T-helper 1 cell treated with Interleukin-12 subunit alpha and Interleukin-12 subunit beta and Interleukin-4 antibody, amounts not matched to agents 30 ng/mL and 1 ng/mL, for 36 hours (primary cell): ENCODE data around the gene VAV3. TPM values are rescaled to one million over a fixed set of nuclear protein-coding genes. Genes with fewer than 3 reads are reported as not detected.

Source experiments
- intact Hi-C: fragments of 100-400 bp; cut with micrococcal nuclease; formaldehyde crosslinking; loops from one replicate; pipeline ENCODE4 v1.15.1; 2024
- total RNA-seq: library from RNA; stranded (reverse); gene quantifications from 2 replicates; pipeline ENCODE4 v1.2.3, GENCODE V29; 2022

VAV3 gene
- total RNA-seq, 1 donor from 2014 or later = 2.0 TPM

DNA sequence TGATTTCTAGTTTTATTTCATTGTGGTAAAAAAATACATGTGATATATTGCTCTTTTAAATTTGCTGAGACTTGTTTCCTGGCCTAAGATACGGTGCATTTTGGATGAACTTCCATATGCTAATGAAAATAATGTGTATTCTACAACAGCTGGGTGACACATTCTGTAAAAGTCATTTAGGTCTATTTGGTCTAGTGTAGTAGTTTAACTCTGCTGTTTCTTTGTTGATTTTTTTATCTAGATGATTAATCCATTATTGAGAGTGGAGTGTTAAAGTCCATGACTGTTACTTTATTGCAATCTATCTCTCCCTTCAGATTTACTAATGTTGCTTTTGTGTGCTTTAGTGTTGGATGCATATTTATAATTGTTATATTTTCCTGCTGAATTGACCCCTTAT, 161.4 kb downstream of the VAV3 start:
- intact Hi-C loops = no loop called here

DNA sequence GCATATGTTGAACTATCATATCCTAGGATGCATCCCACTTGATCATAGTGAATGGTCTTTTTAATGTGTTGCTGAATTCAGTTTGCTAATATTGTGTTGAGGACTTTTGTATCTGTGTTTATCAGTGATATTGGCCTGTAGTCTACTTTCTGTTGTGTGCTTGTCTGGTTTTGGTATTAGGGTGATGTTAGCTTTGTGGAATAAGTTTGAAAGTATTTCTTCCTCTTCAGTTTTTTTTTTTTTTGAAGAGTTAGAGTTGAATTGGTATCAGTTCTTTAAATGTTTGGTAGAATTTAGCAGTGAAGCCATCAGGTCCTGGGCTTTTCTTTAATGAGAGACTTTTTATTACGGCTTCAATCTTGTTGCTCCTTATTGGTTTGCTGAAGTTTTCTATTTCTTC, 162.3 kb downstream of the VAV3 start:
- intact Hi-C loops = no loop called here

DNA sequence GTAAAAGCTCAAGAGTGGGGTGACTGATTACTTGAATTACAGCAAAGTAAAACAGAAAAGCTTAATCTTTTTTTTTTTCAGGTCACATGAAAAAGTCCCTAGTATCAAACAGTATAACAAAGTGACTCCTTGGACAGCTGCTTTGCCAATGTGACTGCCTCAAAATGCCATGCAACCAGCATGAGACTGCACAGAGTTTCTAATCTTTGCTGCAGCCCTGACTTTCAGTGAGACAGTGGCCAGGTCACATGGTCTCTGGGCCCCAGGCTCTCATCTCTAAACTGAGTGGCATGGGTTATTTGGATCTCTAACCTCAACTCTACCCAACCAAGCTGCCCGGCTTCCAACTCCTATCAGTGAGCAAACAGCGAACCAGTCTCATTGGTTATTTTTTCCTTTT, 169.0 kb downstream of the VAV3 start:
- intact Hi-C loops = no loop called here

DNA sequence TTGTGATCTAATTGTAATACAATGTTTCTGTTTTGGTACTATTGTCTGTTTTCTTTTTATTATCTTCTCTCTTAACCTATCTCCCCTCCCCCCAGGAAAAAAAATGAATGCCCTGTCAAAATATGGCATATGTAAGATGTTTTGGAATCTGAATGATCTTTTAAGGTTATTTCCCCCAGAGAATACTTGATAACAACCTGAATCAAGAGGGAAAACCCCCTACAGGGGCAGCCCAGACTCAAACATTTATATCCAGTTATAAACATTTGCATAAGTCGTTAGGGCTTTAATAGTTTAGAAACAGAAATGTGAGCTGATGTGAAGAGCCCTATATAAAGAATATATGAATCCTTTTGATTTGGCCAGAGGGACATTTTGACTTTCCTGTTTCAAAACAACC, 169.5 kb downstream of the VAV3 start:
- intact Hi-C loops = no loop called here

DNA sequence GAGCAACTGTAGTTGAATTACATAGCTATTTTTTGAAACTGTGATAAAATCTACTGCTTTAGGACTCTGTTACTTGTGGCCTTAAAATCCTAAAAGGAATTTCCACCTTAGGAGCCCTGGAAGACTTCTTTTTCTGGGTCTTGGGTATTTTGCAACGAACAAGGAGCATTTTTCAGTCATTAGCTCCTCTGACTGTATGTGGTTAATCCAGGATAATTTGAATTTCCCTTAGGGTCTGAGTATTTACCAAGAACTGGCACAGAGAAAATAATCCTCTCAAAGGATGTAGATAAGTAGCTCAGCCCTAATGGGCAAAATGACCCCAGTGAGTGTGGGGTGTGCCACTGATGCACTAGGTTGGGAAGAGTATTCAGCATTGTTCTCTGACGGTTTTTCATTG, 170.4 kb downstream of the VAV3 start:
- intact Hi-C loops = no loop called here

DNA sequence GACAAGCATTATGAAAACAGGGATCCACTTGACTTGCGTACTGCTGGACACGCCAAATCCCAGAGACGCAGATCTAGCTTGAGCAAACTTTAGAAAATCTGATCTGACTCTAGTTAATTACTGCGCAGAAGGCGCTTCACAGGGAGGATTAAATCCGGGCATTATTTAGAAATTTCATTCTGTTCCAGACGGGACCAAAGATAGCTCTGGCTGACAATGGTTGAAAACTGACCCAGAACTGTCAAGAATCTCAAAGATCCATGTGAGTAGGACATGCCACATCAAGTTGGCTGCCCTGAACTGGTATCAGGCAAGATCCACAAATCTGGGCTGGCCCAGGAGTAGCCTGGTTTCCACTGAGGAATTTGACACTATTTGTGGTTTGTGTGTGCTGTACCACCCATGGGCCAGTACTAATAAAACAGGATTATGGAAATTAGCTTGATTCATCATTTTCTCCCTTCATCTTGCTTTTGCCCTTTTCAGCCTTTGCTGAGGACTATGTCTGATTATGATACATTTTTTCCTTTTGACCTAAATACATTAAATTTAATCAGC, 171.0 kb downstream of the VAV3 start:
- intact Hi-C loops = no loop called here

DNA sequence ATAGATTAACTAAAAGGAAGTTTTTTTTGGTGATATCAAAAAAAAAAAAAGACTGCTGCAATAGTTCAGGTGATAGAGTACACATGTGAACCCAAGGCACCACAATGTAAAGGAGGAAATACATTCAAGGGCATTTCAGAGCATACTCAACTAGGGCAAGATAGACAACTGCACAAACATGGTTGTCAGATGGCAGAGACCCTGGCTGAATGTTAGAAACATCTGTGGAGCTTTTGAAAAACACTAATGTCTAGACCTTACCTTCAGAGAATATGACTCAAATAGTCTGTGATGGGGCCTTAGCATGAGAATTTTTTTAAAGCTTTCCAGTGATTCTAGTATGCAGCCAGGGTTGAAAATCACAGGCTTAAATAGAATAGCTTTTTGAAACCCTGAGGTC, 173.6 kb downstream of the VAV3 start:
- intact Hi-C loops = no loop called here

DNA sequence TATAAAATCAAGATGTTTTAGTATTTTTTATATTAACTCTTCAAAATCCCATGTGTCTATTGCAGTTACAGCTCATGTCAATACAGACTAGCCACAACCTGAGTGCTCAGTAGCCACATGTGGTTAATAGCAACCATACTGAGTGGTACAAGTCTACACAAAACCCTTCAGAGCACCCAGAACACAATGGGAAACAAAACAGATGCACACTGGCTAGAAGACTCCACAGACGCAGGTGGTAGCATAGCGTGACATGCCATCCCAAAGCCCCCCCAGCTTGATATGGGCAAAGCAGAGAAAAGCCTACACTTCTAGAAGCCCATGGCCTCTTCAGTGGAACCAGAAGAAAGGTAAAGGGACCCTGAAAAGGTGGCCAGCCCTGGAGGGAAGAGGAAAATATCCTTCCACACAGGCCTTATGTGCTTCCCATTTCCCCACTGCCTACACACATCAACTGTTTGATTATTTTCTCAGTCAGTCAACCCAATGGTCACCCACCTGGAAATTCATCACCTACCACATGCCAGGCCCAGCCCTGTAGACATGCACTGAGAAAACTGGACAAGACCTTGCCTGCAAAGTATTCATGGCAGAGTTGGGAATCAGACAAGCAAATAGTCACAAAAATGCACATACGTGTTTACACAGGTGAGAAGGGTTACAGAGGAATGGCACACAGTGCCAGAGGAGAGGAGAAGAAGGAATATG, 175.0 kb downstream of the VAV3 start:
- intact Hi-C loops = loop anchor here (10.0 kb wide), 1 partner anchor 145 kb away; no protein-coding TSS in a partner anchor

DNA sequence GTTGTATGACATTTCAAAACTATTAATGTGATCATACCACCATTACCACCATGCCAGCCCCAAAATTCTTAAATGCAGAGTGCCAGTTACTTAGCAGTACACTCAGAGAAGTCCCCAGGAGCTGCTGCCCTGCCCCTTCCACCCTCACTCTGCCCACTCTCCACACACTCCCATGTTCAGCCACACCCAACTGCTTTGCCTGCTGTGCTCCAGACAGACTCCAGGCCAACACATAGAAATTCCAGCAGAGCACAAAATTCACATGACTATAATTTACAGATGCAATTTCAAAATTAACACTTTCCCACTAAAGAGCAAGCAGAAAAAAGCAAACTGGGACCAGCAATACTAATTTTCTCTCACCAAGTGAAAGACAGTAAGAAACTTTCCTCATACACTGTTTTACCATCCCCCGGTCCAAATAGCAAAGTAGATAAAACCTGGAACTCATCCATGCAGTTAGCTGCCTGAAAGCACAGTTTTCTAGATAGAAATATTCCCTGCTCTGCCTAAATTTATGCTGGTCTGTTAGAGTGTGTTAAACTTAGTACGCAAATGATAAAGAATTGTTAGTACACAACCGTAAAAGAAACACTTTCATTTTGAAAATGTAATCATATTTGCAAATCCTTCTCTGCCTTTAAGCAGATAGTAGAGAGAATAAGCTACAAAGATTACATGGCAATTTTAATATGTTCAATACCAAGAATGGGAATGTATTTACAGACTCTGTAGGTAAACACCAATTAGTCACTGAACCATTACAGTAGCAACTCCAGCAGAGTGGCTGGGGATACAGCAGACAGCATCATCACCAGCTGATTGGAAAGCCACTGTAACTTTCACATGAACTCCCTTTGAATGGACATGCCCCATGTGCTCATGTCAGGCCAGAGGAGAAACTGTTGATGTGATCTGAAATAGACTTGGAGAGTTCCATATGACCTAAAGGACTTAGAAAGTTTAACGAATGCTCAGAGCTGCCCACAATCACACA, 176.5 kb downstream of the VAV3 start:
- intact Hi-C loops = loop anchor here (10.0 kb wide), 1 partner anchor 146 kb away; no protein-coding TSS in a partner anchor

DNA sequence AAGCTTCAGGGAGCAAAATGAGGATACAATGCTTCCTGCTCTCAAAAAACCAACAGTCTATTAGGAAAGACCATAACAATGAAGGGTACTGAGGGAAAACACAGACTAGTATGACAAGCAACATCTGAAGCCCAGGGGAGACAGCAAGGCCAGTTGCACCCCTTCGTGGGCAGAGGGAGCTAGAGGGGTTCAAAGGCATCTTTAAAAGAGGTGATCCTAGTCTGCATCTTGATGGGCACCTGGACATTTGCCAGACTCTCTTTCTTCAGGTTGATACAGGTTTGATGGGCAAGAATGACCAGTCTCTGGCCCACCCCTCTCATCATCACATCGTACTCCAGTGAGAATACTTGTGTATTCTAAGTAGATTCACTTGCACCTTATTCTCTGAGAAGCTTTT, 177.7 kb downstream of the VAV3 start:
- intact Hi-C loops = loop anchor here (2.0 to 10.0 kb wide), 3 partner anchors 56 to 148 kb away; no protein-coding TSS in a partner anchor

DNA sequence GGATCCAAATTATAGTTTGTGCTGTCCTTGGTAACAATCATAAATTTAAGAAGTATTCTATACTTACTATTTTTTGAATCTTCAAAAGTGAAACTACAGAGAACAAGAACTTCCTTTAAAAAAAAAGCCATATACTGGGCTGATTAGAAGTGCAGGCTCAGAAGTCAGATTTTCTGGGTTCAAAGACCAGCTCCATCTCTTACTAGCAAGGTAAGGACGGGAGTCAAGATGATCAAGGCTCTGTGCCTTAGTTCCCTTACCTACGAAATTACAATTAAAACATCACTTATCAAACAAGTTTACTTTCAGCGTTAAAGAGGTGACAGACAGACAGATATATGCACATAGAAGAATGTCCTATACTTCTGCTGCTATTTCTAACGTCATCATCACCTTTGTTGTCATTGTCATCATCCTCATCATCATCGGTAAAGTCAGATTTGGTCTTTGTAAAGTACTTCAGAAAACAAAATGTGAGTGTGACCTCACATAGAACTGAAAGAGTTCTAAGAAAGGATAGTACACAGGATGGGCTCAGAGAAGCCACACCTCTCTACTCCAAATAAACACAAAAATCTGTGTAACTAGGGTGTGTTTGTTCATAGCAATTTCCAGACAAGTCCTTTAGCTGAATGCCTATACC, 178.7 kb downstream of the VAV3 start:
- intact Hi-C loops = loop anchor here (1.0 to 10.0 kb wide), 8 partner anchors 56 to 858 kb away; no protein-coding TSS in a partner anchor

DNA sequence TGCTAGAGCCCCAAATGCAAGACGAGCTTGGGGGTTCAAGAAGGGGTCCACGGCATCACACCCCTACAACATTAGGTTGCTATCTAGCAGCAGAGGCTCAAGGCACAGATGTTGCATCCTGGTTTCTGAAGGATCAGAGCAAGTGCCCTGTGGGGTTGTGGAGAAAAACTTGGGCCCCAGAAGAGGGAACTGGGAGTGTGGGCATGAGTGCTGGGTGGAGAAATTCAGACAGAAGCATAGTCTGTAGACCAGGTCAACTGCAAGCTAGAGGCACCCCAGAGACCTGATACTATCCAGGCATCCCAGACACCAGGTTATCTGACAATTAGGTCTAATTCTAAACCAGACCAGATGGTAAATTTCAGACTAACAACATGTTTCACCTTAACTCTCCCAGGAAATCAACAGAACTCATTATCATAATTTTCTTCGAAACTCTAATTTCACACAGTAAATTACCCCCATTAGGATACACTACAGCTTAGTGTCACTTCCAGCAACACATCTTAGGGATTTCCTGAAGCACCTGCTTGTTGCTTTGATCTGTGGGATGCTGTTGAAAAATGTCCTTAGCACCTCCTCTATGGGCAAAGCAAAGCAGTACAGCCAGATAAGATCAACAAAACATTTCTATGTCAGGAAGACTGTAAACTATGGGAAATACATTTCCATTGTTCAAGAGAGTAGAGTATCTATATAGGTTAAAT, 179.3 kb downstream of the VAV3 start:
- intact Hi-C loops = loop anchor here (1.0 to 10.0 kb wide), 8 partner anchors 57 to 859 kb away; no protein-coding TSS in a partner anchor

DNA sequence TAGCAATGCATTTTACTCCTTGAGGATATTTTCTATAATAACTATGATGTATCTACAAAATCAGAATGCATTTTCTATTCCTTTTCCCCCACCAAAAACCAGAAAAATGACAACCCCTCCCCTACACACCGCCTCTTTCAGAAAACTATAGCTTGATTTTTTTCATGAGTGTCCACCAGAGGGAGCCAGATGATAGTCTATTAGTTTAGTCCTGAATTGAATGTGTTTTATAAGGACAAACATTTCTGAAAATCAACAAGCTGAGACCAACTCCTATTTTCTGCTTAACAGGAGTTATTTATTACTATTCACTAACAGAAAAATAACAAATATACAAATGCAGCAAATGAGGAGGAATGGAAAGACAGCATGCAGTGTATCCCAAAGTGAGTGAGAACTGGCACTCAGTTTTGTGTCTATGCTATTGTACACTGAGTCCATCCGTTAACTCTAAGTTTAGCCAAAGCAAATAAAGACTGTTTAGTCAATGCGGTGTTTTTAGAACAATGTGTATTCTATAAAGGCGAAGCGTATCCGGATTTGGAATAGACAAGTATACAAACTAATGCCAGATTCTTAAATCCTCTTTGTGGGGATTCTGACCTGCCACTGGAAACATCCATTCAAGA, 182.6 kb downstream of the VAV3 start:
- intact Hi-C loops = loop anchor here (1.0 to 10.0 kb wide), 6 partner anchors 88 to 860 kb away; no protein-coding TSS in a partner anchor

DNA sequence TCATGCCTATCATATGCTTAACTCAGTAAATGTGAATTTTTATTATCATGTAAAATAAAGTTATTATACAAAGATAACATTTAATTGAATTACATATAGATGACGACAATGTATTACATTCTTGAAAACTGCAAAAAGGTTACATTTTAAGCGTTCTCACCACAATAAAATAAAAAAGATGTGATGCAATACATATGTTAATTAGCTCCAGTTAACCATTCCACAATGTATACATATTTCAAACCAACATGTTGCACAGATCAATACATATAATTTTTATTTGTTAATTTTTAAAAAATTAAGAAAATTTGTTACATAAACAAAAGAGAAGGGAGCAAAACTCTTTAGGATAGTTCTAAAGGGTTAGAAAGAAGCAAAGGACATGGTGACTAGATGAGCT, 183.7 kb downstream of the VAV3 start:
- intact Hi-C loops = loop anchor here (10.0 kb wide), 1 partner anchor 154 kb away; no protein-coding TSS in a partner anchor

DNA sequence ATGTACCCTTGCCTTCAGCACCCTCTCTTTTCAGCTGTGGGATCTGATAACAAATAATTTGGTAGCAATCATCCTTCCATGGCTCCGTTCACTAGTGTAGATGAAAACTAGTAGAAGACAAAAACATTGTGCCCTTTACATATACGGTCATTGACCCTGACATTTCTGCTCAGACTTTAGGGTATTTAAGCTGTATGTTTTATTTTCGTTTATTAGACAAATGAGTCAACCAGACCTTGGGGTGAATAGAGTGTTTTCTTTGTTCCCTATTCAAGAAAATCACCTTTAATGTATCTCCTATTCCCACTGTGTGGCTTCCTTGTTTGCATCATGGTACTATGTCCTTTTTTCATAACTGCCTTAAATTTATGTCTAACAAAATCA, 187.3 kb downstream of the VAV3 start:
- intact Hi-C loops = no loop called here

DNA sequence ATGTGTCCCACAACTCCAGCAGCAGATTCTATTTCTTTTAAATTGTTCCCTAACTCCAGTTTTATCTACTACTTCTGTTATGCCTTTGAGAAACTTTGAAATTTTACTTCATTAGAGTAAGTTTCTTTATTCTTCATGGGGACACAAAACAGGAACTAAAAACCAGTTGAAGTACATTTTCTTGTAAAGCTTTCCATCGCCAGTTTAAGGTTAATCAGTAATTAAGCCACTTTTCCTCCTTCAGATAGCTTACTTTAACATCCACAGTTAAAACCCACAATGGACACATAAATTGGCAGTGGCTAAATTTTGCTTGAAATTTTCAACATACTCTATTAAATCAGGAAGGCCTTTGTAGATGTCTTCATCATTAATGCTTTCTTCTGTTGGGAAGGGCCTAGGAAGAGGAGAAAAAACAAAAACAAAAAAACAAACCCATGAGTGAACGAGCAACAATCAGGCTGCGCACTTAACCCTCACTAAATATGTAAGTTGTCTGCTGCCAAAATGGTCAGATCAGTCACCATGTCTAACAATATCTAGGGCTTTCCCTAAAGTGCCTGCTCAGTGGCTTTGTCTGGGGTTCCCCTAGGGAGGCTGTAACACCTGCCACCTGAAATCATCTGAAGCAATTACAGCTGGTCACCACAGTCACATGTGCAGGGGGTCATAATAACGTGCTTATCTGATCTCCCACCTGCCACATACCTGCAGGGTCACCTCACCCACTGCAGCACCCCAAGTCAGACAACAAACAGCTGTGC, 187.9 kb downstream of the VAV3 start:
- intact Hi-C loops = no loop called here

DNA sequence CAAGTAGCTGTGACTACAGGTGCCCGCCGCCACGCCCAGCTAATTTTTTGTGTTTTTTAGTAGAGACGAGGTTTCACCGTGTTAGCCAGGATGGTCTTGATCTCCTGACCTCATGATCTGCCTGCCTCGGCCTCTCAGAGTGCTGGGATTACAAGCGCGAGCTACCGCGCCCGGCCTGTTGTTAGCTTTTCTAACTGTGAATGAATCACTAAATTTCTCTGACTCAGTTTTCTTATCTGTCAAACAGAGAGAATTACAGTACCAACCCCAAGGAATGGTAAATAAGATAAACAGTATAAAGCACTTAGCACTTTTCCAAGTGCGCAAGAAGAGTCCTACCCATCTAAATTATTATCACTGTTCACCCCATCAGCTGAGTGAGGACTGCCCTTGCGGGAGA, 193.6 kb downstream of the VAV3 start:
- intact Hi-C loops = no loop called here

DNA sequence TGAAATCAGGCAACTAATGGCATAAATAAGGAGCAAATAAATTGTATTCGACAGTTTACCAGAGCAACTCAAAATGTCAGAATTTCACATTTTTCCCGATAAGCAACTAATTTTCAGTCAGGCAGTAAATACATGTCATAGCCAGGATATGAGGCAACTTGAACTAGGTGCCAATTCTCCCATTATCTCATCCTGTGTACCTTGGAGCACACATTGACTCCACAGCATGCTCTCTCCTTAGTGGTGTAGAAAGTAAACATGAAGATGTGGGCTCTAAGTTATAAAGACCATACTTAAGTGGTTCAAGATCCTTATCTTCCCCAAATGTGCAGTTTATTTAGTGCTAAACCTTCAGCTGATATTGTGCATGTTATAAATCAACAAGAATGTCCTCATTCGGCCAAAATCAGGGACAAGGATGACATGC, 197.8 kb downstream of the VAV3 start:
- intact Hi-C loops = loop anchor here (10.0 kb wide), 1 partner anchor 232 kb away; no protein-coding TSS in a partner anchor

DNA sequence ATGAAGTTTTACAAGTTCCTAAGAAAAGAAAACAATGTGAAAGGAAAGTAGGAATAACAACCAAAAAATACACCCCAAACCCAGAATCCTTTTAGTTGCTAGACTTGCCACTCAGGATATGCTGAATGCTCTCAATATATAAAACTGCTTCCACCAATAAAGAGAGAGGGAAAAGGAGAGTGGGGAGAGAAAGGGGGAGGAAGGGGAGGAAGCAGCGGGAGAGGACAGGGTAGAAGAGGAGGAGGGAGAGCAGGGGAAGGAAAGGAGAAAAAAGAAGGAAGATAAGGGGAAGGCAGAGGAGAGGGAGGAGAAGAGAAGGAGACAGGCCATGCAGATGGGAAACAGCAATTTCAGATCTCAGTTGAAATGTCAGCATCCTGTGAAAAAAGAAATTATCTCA, 198.4 kb downstream of the VAV3 start:
- intact Hi-C loops = loop anchor here (10.0 kb wide), 1 partner anchor 232 kb away; no protein-coding TSS in a partner anchor
